CD14-positive monocyte (primary cell): ENCODE data around the gene DMXL2. TPM values are rescaled to one million over a fixed set of nuclear protein-coding genes. Genes with fewer than 3 reads are reported as not detected.

ENCODE experiments used
- DNase-seq, 3 donors: peaks; one replicate each; pipeline ENCODE4 v3.0.0-alpha.2; 2011 to 2022
- H2AFZ ChIP-seq: 2 replicates; pipeline ENCODE4 v1.6.0; 2012; ENCODE audit warnings: mild to moderate bottlenecking, low read depth, low read length, inconsistent platforms; ENCODE audit not compliant: insufficient read depth, poor library complexity, severe bottlenecking
- H3K27ac ChIP-seq, 2 donors: 1 replicate in 1 of 2; 2 replicates in 1 of 2; pipeline ENCODE4 v1.5.1; 2012 to 2013; ENCODE audit warnings: low read length in 2 of 2, control low read depth in 1 of 2, inconsistent platforms in 1 of 2, low read depth in 1 of 2, mild to moderate bottlenecking in 1 of 2
- H3K27me3 ChIP-seq, 2 donors: one replicate each; pipeline versions ENCODE4 v1.6.0 to v1.6.1; 2011 to 2013; ENCODE audit warnings: low read length in 2 of 2; ENCODE audit not compliant: control insufficient read depth in 2 of 2, insufficient read depth in 2 of 2
- H3K36me3 ChIP-seq, 2 donors: replicated peaks in 1 of 2; 1 replicate in 1 of 2; 2 replicates in 1 of 2; pipeline versions ENCODE4 v1.5.1 to v1.6.1; 2012 to 2013; ENCODE audit warnings: low read length in 2 of 2, control low read depth in 1 of 2, inconsistent platforms in 1 of 2, mild to moderate bottlenecking in 1 of 2; ENCODE audit not compliant: insufficient read depth in 2 of 2, control insufficient read depth in 1 of 2
- H3K4me1 ChIP-seq, 2 donors: 1 replicate in 1 of 2; 2 replicates in 1 of 2; pipeline versions ENCODE4 v1.5.1 to v1.6.1; 2012 to 2013; ENCODE audit warnings: low read length in 2 of 2, control low read depth in 1 of 2, inconsistent platforms in 1 of 2, mild to moderate bottlenecking in 1 of 2, moderate library complexity in 1 of 2; ENCODE audit not compliant: insufficient read depth in 2 of 2, control insufficient read depth in 1 of 2
- H3K4me2 ChIP-seq: replicated peaks from 2 replicates; pipeline ENCODE3; 2012; ENCODE audit warnings: low read length, moderate library complexity, mild to moderate bottlenecking; ENCODE audit not compliant: poor library complexity, severe bottlenecking; ENCODE audit errors: extremely low read depth
- H3K4me3 ChIP-seq, 3 experiments: fragments of 200-600 bp in 1 of 3; sonication (generic) in 1 of 3; replicated peaks in 1 of 3; 1 replicate in 2 of 3; 2 replicates in 1 of 3; pipeline ENCODE4 v1.5.1; 2011 to 2013; ENCODE audit warnings: low read length in 3 of 3, mild to moderate bottlenecking in 3 of 3, control low read depth in 2 of 3, low read depth in 2 of 3, inconsistent platforms in 1 of 3, moderate library complexity in 1 of 3
- H3K79me2 ChIP-seq: 2 replicates; pipeline ENCODE4 v1.6.0; 2012; ENCODE audit warnings: mild to moderate bottlenecking, control low read depth, inconsistent platforms, low read length, moderate library complexity; ENCODE audit not compliant: insufficient read depth
- H3K9ac ChIP-seq: 2 replicates; pipeline ENCODE4 v1.6.0; 2017; ENCODE audit warnings: low read length, mild to moderate bottlenecking; ENCODE audit not compliant: insufficient read depth, poor library complexity, severe bottlenecking
- H3K9me3 ChIP-seq, 2 donors: replicated peaks in 1 of 2; 1 replicate in 1 of 2; 2 replicates in 1 of 2; pipeline versions ENCODE4 v1.5.1 to v1.6.1; 2012 to 2013; ENCODE audit warnings: low read length in 2 of 2, control low read depth in 1 of 2; ENCODE audit not compliant: control insufficient read depth in 1 of 2, insufficient read depth in 1 of 2
- H4K20me1 ChIP-seq: 2 replicates; pipeline ENCODE4 v1.6.0; 2012; ENCODE audit warnings: mild to moderate bottlenecking, low read length, control low read depth, moderate library complexity; ENCODE audit not compliant: insufficient read depth
- H3K27ac Mint-ChIP-seq, 7 donors: one replicate each; pipeline ENCODE4 v1.8.0; 2020; ENCODE audit warnings: mild to moderate bottlenecking in 7 of 7, mixed read lengths in 7 of 7, moderate library complexity in 6 of 7, inconsistent platforms in 2 of 7
- H3K27me3 Mint-ChIP-seq, 3 donors: one replicate each; pipeline ENCODE4 v1.8.0; 2021 to 2022; ENCODE audit warnings: low read depth in 3 of 3, mild to moderate bottlenecking in 3 of 3, mixed read lengths in 3 of 3, moderate library complexity in 3 of 3, inconsistent platforms in 1 of 3
- H3K36me3 Mint-ChIP-seq, 2 donors: one replicate each; pipeline ENCODE4 v1.8.0; 2020; ENCODE audit warnings: mixed read lengths in 2 of 2, inconsistent platforms in 1 of 2, mild to moderate bottlenecking in 1 of 2
- H3K4me1 Mint-ChIP-seq: one replicate; pipeline ENCODE4 v1.8.0; 2020; ENCODE audit warnings: mild to moderate bottlenecking, mixed read lengths
- H3K4me3 Mint-ChIP-seq, 2 donors: one replicate each; pipeline ENCODE4 v1.8.0; 2020; ENCODE audit warnings: mild to moderate bottlenecking in 2 of 2, mixed read lengths in 2 of 2, moderate library complexity in 1 of 2
- H3K9me3 Mint-ChIP-seq, 7 donors: one replicate each; pipeline ENCODE4 v1.8.0; 2020 to 2022; ENCODE audit warnings: mixed read lengths in 7 of 7, mild to moderate bottlenecking in 6 of 7, moderate library complexity in 6 of 7, inconsistent platforms in 2 of 7
- CTCF ChIP-seq: fragments of 200-600 bp; IDR thresholded peaks from one replicate; pipeline ENCODE4 v1.8.0; 2022; ENCODE audit warnings: antibody characterized with exemption, mild to moderate bottlenecking
- WGBS: methylation state at CpG from one replicate; pipeline ENCODE4 v1.1.5; 2013; ENCODE audit warnings: missing lambda C conversion rate; ENCODE audit not compliant: insufficient coverage; 5-methylcytosine and 5-hydroxymethylcytosine counted together
- intact Hi-C, 2 donors: fragments of 100-400 bp; cut with micrococcal nuclease; formaldehyde crosslinking; loops; one replicate each; pipeline versions ENCODE4 v1.15.0 to v1.15.1; 2023
- polyA plus RNA-seq, 3 donors: library from polyadenylated mRNA; depleted of rRNA in 1 of 3; unstranded in 2 of 3; stranded (reverse) in 1 of 3; fragments of 300-500 nt in 2 of 3; fragments of >200 nt in 1 of 3; fragmentation: Illumina TruSeq in 2 of 3; gene quantifications; 1 replicate in 2 of 3; 2 replicates in 1 of 3; pipeline ENCODE4 v1.2.3, GENCODE V29; 2012 to 2021

The DMXL2 gene
- polyA plus RNA-seq, 3 donors = 29.1 to 449 (median 45.5) TPM

GRCh38 chr15:51398626-51399025 is 223.9 kb downstream of the DMXL2 start:
- no peak for DNase-seq
- no peak for TF ChIP-seq CTCF
- intact Hi-C loops = no loop called here
- Mint-ChIP-seq H3K4me3 (no peak overlapping the region), H3K27ac (no peak overlapping the region), H3K27me3 (peaks cover 2 to 9% (median 5%) of the 10 kb centered on the region in 3 donors), H3K36me3 (no peaks in the 10 kb centered on the region), H3K4me1 (peaks cover 15% of the 10 kb centered on the region), H3K9me3 (no peaks in the 10 kb centered on the region)
- H3K9ac ChIP-seq = no peak overlapping the region
- H3K79me2 ChIP-seq = no peaks in the 10 kb centered on the region
- H3K9me3 ChIP-seq = no peaks in the 10 kb centered on the region
- H3K27ac ChIP-seq = no peak overlapping the region
- H3K4me3 ChIP-seq = no peak overlapping the region
- H2AFZ ChIP-seq = no peak overlapping the region
- no peak overlapping the region for H3K4me2 ChIP-seq
- no peaks in the 10 kb centered on the region for H4K20me1 ChIP-seq
- H3K27me3 ChIP-seq = peaks cover under 1 to 2% of the 10 kb centered on the region in 2 donors
- 92% methylated on average over 8 of the region's 9 CpGs for WGBS
- H3K36me3 ChIP-seq = no peaks in the 10 kb centered on the region
- H3K4me1 ChIP-seq = no peaks in the 10 kb centered on the region

Other genes starting within 250 kb of the DMXL2 start
- not detected for gene SCG3, start 58.7 kb upstream of the DMXL2 start, polyA plus RNA-seq
- gene LYSMD2, start 114.9 kb upstream of the DMXL2 start, polyA plus RNA-seq = 10 to 100 TPM; 33.2 to 64.7 (median 50.5) TPM
- gene TMOD2, start 128.8 kb upstream of the DMXL2 start, polyA plus RNA-seq = 10 to 100 TPM in 1 of 3 donors, 1 to 10 TPM in 2; 5.8 to 12.7 (median 6.2) TPM
- gene TMOD3, start 206.9 kb upstream of the DMXL2 start, polyA plus RNA-seq = 10 to 100 TPM in 2 of 3 donors, 1 to 10 TPM in 1; 7.7 to 34.8 (median 27.8) TPM